HEK293 (cell line): ENCODE data around the gene HBP1.

Experiments used
- MYNN ChIP-seq: fragments of 450-650 bp; formaldehyde crosslinking; IDR thresholded peaks from 2 replicates; pipeline ENCODE4 v1.5.1; 2016; ENCODE audit warnings: missing biosample characterization, missing genetic modification characterization, borderline replicate concordance
- ZNF146 ChIP-seq: fragments of 450-650 bp; formaldehyde crosslinking; IDR thresholded peaks from 2 replicates; pipeline ENCODE4 v1.5.1; 2016; ENCODE audit warnings: missing biosample characterization, missing genetic modification characterization
- ZNF169 ChIP-seq: fragments of 450-650 bp; formaldehyde crosslinking; IDR thresholded peaks from 2 replicates; pipeline ENCODE4 v1.5.1; 2016; ENCODE audit warnings: missing biosample characterization, missing genetic modification characterization
- ZNF24 ChIP-seq: fragments of 450-650 bp; formaldehyde crosslinking; IDR thresholded peaks from 2 replicates; pipeline ENCODE4 v1.5.1; 2016; ENCODE audit warnings: missing biosample characterization, missing genetic modification characterization
- ZNF747 ChIP-seq: fragments of 450-650 bp; formaldehyde crosslinking; IDR thresholded peaks from 2 replicates; pipeline ENCODE4 v1.5.1; 2016; ENCODE audit warnings: missing biosample characterization, missing genetic modification characterization
- ZSCAN30 ChIP-seq: fragments of 450-650 bp; IDR thresholded peaks from 2 replicates; pipeline ENCODE4 v1.5.1; 2018; ENCODE audit warnings: missing biosample characterization, mild to moderate bottlenecking, missing genetic modification characterization, moderate library complexity
- TF ChIP-seq, protein P1 (sequence below): fragments of 450-650 bp; formaldehyde crosslinking; IDR thresholded peaks from 2 replicates; pipeline ENCODE4 v1.5.1; 2016; ENCODE audit warnings: missing biosample characterization, missing genetic modification characterization
- TF ChIP-seq, protein P2 (sequence below): fragments of 450-650 bp; formaldehyde crosslinking; IDR thresholded peaks from 2 replicates; pipeline ENCODE4 v1.5.1; 2016; ENCODE audit warnings: missing biosample characterization, missing genetic modification characterization, low read depth
- TF ChIP-seq, protein P3 (sequence below): fragments of 450-650 bp; formaldehyde crosslinking; IDR thresholded peaks from 2 replicates; pipeline ENCODE4 v1.5.1; 2016; ENCODE audit warnings: missing biosample characterization, missing genetic modification characterization, borderline replicate concordance

GRCh38 chr7:107145067-107145838 is 23.6 kb upstream of the HBP1 start:
- TF ChIP-seq ZNF169 (tag by site-specific recombination) (no peak), ZNF24 (no peak), ZNF146 (tag by site-specific recombination) (no peak), MYNN (tag by site-specific recombination) (no peak), ZSCAN30 (tag by site-specific recombination) (no peak), ZNF747 (tag by site-specific recombination) (no peak)
- TF ChIP-seq, protein P1, sequence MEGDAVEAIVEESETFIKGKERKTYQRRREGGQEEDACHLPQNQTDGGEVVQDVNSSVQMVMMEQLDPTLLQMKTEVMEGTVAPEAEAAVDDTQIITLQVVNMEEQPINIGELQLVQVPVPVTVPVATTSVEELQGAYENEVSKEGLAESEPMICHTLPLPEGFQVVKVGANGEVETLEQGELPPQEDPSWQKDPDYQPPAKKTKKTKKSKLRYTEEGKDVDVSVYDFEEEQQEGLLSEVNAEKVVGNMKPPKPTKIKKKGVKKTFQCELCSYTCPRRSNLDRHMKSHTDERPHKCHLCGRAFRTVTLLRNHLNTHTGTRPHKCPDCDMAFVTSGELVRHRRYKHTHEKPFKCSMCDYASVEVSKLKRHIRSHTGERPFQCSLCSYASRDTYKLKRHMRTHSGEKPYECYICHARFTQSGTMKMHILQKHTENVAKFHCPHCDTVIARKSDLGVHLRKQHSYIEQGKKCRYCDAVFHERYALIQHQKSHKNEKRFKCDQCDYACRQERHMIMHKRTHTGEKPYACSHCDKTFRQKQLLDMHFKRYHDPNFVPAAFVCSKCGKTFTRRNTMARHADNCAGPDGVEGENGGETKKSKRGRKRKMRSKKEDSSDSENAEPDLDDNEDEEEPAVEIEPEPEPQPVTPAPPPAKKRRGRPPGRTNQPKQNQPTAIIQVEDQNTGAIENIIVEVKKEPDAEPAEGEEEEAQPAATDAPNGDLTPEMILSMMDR (tag by site-specific recombination) = no peak
- TF ChIP-seq, protein P2, sequence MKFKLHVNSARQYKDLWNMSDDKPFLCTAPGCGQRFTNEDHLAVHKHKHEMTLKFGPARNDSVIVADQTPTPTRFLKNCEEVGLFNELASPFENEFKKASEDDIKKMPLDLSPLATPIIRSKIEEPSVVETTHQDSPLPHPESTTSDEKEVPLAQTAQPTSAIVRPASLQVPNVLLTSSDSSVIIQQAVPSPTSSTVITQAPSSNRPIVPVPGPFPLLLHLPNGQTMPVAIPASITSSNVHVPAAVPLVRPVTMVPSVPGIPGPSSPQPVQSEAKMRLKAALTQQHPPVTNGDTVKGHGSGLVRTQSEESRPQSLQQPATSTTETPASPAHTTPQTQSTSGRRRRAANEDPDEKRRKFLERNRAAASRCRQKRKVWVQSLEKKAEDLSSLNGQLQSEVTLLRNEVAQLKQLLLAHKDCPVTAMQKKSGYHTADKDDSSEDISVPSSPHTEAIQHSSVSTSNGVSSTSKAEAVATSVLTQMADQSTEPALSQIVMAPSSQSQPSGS = no peak
- TF ChIP-seq, protein P3, sequence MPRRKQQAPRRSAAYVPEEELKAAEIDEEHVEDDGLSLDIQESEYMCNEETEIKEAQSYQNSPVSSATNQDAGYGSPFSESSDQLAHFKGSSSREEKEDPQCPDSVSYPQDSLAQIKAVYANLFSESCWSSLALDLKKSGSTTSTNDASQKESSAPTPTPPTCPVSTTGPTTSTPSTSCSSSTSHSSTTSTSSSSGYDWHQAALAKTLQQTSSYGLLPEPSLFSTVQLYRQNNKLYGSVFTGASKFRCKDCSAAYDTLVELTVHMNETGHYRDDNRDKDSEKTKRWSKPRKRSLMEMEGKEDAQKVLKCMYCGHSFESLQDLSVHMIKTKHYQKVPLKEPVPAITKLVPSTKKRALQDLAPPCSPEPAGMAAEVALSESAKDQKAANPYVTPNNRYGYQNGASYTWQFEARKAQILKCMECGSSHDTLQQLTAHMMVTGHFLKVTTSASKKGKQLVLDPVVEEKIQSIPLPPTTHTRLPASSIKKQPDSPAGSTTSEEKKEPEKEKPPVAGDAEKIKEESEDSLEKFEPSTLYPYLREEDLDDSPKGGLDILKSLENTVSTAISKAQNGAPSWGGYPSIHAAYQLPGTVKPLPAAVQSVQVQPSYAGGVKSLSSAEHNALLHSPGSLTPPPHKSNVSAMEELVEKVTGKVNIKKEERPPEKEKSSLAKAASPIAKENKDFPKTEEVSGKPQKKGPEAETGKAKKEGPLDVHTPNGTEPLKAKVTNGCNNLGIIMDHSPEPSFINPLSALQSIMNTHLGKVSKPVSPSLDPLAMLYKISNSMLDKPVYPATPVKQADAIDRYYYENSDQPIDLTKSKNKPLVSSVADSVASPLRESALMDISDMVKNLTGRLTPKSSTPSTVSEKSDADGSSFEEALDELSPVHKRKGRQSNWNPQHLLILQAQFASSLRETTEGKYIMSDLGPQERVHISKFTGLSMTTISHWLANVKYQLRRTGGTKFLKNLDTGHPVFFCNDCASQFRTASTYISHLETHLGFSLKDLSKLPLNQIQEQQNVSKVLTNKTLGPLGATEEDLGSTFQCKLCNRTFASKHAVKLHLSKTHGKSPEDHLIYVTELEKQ = no peak
